Esophagus squamous epithelium (tissue), 5 donors: ENCODE results near the gene XRCC4. TPM values are rescaled to one million over a fixed set of nuclear protein-coding genes. Genes with fewer than 3 reads are reported as not detected.

Source experiments
- DNase-seq: peaks from one replicate; lab custom pipeline; 2025; lab: John Stamatoyannopoulos, UW
- H3K27ac ChIP-seq, 4 donors: fragments of 200-600 bp; sonication (generic); one replicate each; pipeline ENCODE4 v1.5.1; 2016 to 2019; ENCODE audit warnings: mild to moderate bottlenecking in 1 of 4
- H3K27me3 ChIP-seq, 4 donors: fragments of 200-600 bp; sonication (generic); 1 replicate in 3 of 4; 2 replicates in 1 of 4; pipeline versions ENCODE4 v1.5.1 to v1.6.0; 2017 to 2021; ENCODE audit warnings: antibody characterized with exemption in 1 of 4
- H3K36me3 ChIP-seq, 3 donors: fragments of 200-600 bp; sonication (generic); one replicate each; pipeline ENCODE4 v1.5.1; 2016 to 2019
- H3K4me1 ChIP-seq, 3 donors: fragments of 200-600 bp; sonication (generic); one replicate each; pipeline ENCODE4 v1.5.1; 2017 to 2019
- H3K4me3 ChIP-seq, 4 donors: fragments of 200-600 bp; sonication (generic); 1 replicate in 3 of 4; 2 replicates in 1 of 4; pipeline ENCODE4 v1.5.1; 2016 to 2019; ENCODE audit warnings: mild to moderate bottlenecking in 2 of 4, moderate library complexity in 1 of 4
- H3K9me3 ChIP-seq, 3 donors: fragments of 200-600 bp; sonication (generic); one replicate each; pipeline ENCODE4 v1.5.1; 2016 to 2019
- POLR2A ChIP-seq, 4 donors: fragments of 450-650 bp; IDR thresholded peaks; one replicate each; pipeline ENCODE4 v1.6.1; 2017; ENCODE audit warnings: antibody characterized with exemption in 4 of 4, mild to moderate bottlenecking in 4 of 4, moderate library complexity in 3 of 4
- WGBS, 2 donors: methylation state at CpG; one replicate each; pipeline ENCODE4 v1.1.5; 2018; 5-methylcytosine and 5-hydroxymethylcytosine counted together
- intact Hi-C: fragments of 100-400 bp; cut with DNase I; formaldehyde crosslinking; loops from one replicate; pipeline ENCODE4 v1.15.0; 2022
- total RNA-seq, 4 donors: library from RNA; depleted of rRNA; stranded (reverse); fragments of >200 nt; gene quantifications; one replicate each; pipeline ENCODE4 v1.1.0, GENCODE V29; 2016
- TF ChIP-seq, protein P1 (sequence below), 6 experiments: fragments of 450-650 bp in 4 of 6; fragments of 200-600 bp in 2 of 6; sonication (generic) in 2 of 6; IDR thresholded peaks; one replicate each; pipeline ENCODE4 v1.5.1; 2016 to 2019; ENCODE audit warnings: antibody characterized with exemption in 6 of 6, mild to moderate bottlenecking in 4 of 6, moderate library complexity in 4 of 6
- donor health status: DM: yes; HTN: yes; CAD: no.

The XRCC4 gene
- total RNA-seq, 4 donors from 2014 or later, result 2.9 to 10.3 (median 7.4) TPM

DNA sequence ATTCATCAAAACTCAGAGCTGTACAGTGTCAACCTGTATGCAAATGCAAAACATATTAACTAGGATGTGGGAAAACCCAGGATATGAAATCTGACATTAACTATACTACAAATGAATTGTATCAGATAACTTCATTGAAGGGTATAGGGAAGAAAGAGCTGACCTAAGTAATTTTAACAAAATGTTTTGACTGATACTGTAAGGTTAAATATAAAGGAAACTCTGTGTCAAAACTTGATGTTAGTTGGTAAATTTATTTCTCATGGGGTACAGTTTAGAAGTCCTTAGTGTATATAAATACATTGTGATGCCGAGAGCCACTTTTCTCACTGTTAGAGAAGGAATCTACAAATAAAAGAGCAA lies 316.1 kb downstream of the XRCC4 start:
- WGBS, 2 donors, result 76 to 91% methylated on average over 1 of the region's 1 CpG
- DNase-seq, result no peak
- H3K36me3 ChIP-seq, result no peaks in the 10 kb centered on the region
- no peak overlapping the region for H3K4me3 ChIP-seq
- H3K27ac ChIP-seq, result no peak overlapping the region
- no peak for TF ChIP-seq POLR2A (IDR thresholded peaks at IDR 0.05)
- TF ChIP-seq, protein P1, sequence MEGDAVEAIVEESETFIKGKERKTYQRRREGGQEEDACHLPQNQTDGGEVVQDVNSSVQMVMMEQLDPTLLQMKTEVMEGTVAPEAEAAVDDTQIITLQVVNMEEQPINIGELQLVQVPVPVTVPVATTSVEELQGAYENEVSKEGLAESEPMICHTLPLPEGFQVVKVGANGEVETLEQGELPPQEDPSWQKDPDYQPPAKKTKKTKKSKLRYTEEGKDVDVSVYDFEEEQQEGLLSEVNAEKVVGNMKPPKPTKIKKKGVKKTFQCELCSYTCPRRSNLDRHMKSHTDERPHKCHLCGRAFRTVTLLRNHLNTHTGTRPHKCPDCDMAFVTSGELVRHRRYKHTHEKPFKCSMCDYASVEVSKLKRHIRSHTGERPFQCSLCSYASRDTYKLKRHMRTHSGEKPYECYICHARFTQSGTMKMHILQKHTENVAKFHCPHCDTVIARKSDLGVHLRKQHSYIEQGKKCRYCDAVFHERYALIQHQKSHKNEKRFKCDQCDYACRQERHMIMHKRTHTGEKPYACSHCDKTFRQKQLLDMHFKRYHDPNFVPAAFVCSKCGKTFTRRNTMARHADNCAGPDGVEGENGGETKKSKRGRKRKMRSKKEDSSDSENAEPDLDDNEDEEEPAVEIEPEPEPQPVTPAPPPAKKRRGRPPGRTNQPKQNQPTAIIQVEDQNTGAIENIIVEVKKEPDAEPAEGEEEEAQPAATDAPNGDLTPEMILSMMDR (IDR thresholded peaks at IDR 0.05), result no peak
- H3K4me1 ChIP-seq, result no peaks in the 10 kb centered on the region
- H3K27me3 ChIP-seq, result no peaks in the 10 kb centered on the region
- intact Hi-C loops, result no loop called here
- no peaks in the 10 kb centered on the region for H3K9me3 ChIP-seq

DNA sequence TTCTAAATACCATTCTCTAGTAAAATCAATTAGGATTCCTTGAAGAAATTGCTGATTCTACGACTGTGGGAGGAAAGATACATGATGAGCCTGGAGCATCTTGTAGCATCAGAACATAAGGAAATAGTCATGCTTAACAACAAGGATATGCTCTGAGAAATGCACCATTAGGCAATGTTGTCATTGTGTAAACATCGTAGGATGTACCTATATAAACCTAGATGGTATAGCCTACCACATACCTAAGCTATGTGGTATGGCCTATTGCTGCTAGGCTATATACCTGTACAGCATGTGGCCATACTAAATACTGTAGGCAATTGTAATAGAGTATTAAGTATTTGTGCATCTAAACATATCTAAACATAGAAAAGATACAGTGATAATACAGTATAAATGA lies 316.8 kb downstream of the XRCC4 start:
- H3K27ac ChIP-seq, result no peak overlapping the region
- no peaks in the 10 kb centered on the region for H3K9me3 ChIP-seq
- intact Hi-C loops, result no loop called here
- H3K4me3 ChIP-seq, result no peak overlapping the region
- no peak for DNase-seq
- H3K4me1 ChIP-seq, result no peaks in the 10 kb centered on the region
- 67 to 91% methylated on average over 2 of the region's 2 CpGs for WGBS, 2 donors
- no peaks in the 10 kb centered on the region for H3K27me3 ChIP-seq
- H3K36me3 ChIP-seq, result no peaks in the 10 kb centered on the region
- TF ChIP-seq POLR2A (IDR thresholded peaks at IDR 0.05), result no peak
- TF ChIP-seq, protein P1 (IDR thresholded peaks at IDR 0.05), result no peak

DNA sequence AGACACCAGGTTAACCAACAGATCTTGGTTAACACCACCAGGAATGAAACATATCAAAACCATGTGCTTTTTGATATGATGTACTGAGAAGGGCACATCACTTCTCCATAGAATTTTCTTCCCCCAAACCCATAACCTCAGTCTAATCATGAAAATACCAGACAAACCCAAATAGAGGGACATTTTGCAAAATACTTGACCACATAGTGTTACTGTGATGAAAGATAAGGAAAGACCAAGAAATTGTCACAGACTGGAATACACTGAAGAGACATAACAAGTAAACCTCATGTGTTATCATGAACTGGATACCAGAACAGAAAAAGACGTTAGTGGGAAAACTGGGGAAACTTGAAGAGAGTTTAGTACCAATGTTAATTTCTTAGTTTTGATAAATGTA lies 319.3 kb downstream of the XRCC4 start:
- TF ChIP-seq, protein P1 (IDR thresholded peaks at IDR 0.05), result no peak
- no peak for TF ChIP-seq POLR2A (IDR thresholded peaks at IDR 0.05)
- H3K4me3 ChIP-seq, result no peak overlapping the region

DNA sequence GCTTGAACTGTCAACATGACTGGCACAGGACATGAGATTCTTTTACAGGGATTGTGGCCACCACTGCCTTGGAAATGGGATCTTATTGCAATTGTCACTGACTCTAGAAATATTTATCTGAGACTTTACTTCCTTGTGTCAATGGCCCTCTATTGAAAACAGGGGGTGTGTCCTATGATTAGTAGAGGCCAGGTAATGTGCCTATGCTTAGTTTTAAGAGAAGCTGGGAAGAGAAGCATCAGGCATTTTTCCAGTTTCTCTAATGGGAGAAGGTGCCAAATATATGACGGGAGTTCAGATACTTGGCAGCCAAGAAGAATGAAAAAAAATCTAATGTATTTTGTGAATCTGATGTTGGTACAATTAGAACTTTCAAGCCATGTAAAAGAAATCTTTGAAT lies 320.3 kb downstream of the XRCC4 start:
- Histone ChIP-seq H3K27ac (no peak overlapping the region), H3K9me3 (no peaks in the 10 kb centered on the region), H3K4me1 (no peaks in the 10 kb centered on the region), H3K4me3 (no peak overlapping the region), H3K36me3 (no peaks in the 10 kb centered on the region), H3K27me3 (no peaks in the 10 kb centered on the region)
- intact Hi-C loops, result no loop called here
- no peak for DNase-seq
- TF ChIP-seq, protein P1 (IDR thresholded peaks at IDR 0.05), result no peak
- TF ChIP-seq POLR2A (IDR thresholded peaks at IDR 0.05), result no peak
- WGBS, 2 donors, result 31 to 33% methylated on average over 1 of the region's 1 CpG

More for the DNA sequence above, 319.3 kb downstream of the XRCC4 start:
- no peak for DNase-seq
- Histone ChIP-seq H3K27me3 (no peaks in the 10 kb centered on the region), H3K27ac (no peak overlapping the region), H3K9me3 (no peaks in the 10 kb centered on the region), H3K36me3 (no peaks in the 10 kb centered on the region), H3K4me1 (no peaks in the 10 kb centered on the region)
- WGBS, 2 donors, result 53 to 65% methylated on average over 1 of the region's 1 CpG
- intact Hi-C loops, result no loop called here

DNA sequence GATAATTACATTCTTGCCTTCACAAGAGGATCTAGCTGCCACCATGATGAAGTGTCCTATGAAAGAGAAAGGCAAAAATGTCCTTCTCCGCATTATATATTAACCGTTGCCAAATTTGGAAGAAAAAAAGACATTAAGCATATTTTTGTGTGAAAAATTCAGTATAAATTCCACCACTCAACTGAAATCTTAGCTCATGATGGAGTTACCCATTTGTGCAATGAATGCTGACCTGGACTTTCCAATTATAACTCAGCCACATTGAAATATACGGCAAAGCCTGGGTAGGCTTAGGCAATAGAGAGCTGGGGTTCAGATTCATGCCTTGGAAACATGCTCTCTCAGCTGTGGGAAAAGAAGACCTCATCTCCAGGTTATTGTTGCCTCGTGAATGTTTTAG lies 322.9 kb downstream of the XRCC4 start:
- TF ChIP-seq, protein P1 (IDR thresholded peaks at IDR 0.05), result no peak
- no peak for TF ChIP-seq POLR2A (IDR thresholded peaks at IDR 0.05)
- H3K27ac ChIP-seq, result no peak overlapping the region
- intact Hi-C loops, result no loop called here
- no peaks in the 10 kb centered on the region for H3K36me3 ChIP-seq
- no peak overlapping the region for H3K4me3 ChIP-seq
- no peak for DNase-seq
- no peaks in the 10 kb centered on the region for H3K4me1 ChIP-seq
- 79 to 90% methylated on average over 4 of the region's 4 CpGs for WGBS, 2 donors
- no peaks in the 10 kb centered on the region for H3K9me3 ChIP-seq
- no peaks in the 10 kb centered on the region for H3K27me3 ChIP-seq
